GM23338 (cell line): ENCODE data around the gene FBXL19. TPM values are rescaled to one million over a fixed set of nuclear protein-coding genes. Genes with fewer than 3 reads are reported as not detected.

ENCODE experiments used
- EZH2phosphoT487 ChIP-seq: fragments of 200-600 bp; sonication (generic); IDR thresholded peaks from one replicate; pipeline ENCODE4 v1.8.1; 2018; ENCODE audit warnings: antibody characterized with exemption; ENCODE audit not compliant: unreplicated experiment
- REST ChIP-seq: IDR thresholded peaks from one replicate; pipeline ENCODE4 v1.6.1; 2018; ENCODE audit warnings: antibody characterized with exemption; ENCODE audit not compliant: unreplicated experiment
- ZNF331 ChIP-seq: fragments of 250-450 bp; sonication (Bioruptor Pico); IDR thresholded peaks from 2 replicates; pipeline ENCODE4 v1.5.0; 2020; ENCODE audit warnings: low read depth, mild to moderate bottlenecking, moderate library complexity
- ZNF462 ChIP-seq: fragments of 250-450 bp; sonication (Bioruptor Pico); IDR thresholded peaks from 2 replicates; pipeline ENCODE4 v1.5.0; 2020; ENCODE audit warnings: mild to moderate bottlenecking, moderate library complexity
- polyA plus RNA-seq: library from polyadenylated mRNA; unstranded; fragments of >200 nt; fragmentation: Nextera tagmentation; extraction: Ambion mirVana; gene quantifications from 2 replicates; pipeline ENCODE4 v1.2.1, GENCODE V29; 2016
- total RNA-seq: library from RNA; depleted of rRNA; stranded (reverse); fragments of >200 nt; shearing (Covaris generic); gene quantifications from 2 replicates; pipeline ENCODE4 v1.2.3, GENCODE V29; 2014

Gene FBXL19
- total and polyA plus RNA-seq, 2 experiments from 2014 or later: 12.5 to 71.5 TPM

GRCh38 chr16:30925632-30925987 lies 2.2 kb downstream of the FBXL19 start (continued):
- no peak for TF ChIP-seq ZNF462 (CRISPR knock-in tag)
- no peak for TF ChIP-seq ZNF331 (CRISPR knock-in tag)
- no peak for TF ChIP-seq EZH2phosphoT487
- TF ChIP-seq REST: no peak
